DND-41 (cell line): ENCODE data around the gene ARF3.

Source experiments
- ATAC-seq: fragments of 200-7000 bp; cut with Tn5 transposase; 3 replicates; pipeline ENCODE4 v1.9.1; 2021; ENCODE audit warnings: low read depth; ENCODE audit not compliant: insufficient read depth
- DNase-seq: peaks from one replicate; pipeline ENCODE4 v3.0.0-alpha.2; 2020
- H2AFZ ChIP-seq: 2 replicates; pipeline ENCODE4 v1.6.0; 2012; ENCODE audit warnings: low read depth, low read length
- H3K27ac ChIP-seq: 2 replicates; pipeline ENCODE4 v1.5.1; 2012; ENCODE audit warnings: low read length, inconsistent platforms
- H3K27me3 ChIP-seq: fragments of 200-600 bp; sonication (generic); 2 replicates; pipeline ENCODE4 v1.6.0; 2012; ENCODE audit warnings: low read length, mild to moderate bottlenecking, inconsistent platforms; ENCODE audit not compliant: insufficient read depth, poor library complexity
- H3K36me3 ChIP-seq: 2 replicates; pipeline ENCODE4 v1.5.1; 2012; ENCODE audit warnings: low read length, inconsistent platforms; ENCODE audit not compliant: insufficient read depth
- H3K4me1 ChIP-seq: 2 replicates; pipeline ENCODE4 v1.5.1; 2012; ENCODE audit warnings: mild to moderate bottlenecking, low read length; ENCODE audit not compliant: insufficient read depth
- H3K4me2 ChIP-seq: 2 replicates; pipeline ENCODE4 v1.6.0; 2012; ENCODE audit warnings: mild to moderate bottlenecking, moderate library complexity, low read length, inconsistent platforms; ENCODE audit not compliant: insufficient read depth
- H3K4me3 ChIP-seq, 2 experiments: fragments of 200-600 bp in 1 of 2; shearing (Covaris generic) in 1 of 2; 2 replicates each; pipeline ENCODE4 v1.5.1; 2012 to 2016; ENCODE audit warnings: inconsistent platforms in 2 of 2, low read length in 2 of 2, mild to moderate bottlenecking in 2 of 2, low read depth in 1 of 2, moderate library complexity in 1 of 2
- H3K79me2 ChIP-seq: 2 replicates; pipeline ENCODE4 v1.6.0; 2012; ENCODE audit warnings: low read length, inconsistent platforms; ENCODE audit not compliant: insufficient read depth
- H3K9ac ChIP-seq: 2 replicates; pipeline ENCODE4 v1.6.0; 2012; ENCODE audit warnings: low read depth, mild to moderate bottlenecking, inconsistent platforms, low read length, moderate library complexity
- H3K9me3 ChIP-seq: 2 replicates; pipeline ENCODE4 v1.5.1; 2012; ENCODE audit warnings: low read length, moderate library complexity, mild to moderate bottlenecking, inconsistent platforms; ENCODE audit not compliant: insufficient read depth, severe bottlenecking
- H4K20me1 ChIP-seq: 2 replicates; pipeline ENCODE4 v1.6.0; 2012; ENCODE audit warnings: low read length; ENCODE audit not compliant: insufficient read depth
- EZH2 ChIP-seq: IDR thresholded peaks from 3 replicates; pipeline ENCODE4 v1.6.1; 2012; ENCODE audit warnings: borderline replicate concordance, low read depth, mild to moderate bottlenecking, moderate library complexity, low read length, inconsistent platforms; ENCODE audit not compliant: severe bottlenecking
- TF ChIP-seq, protein P1 (sequence below): IDR thresholded peaks from 2 replicates; pipeline ENCODE4 v1.5.1; 2012; ENCODE audit warnings: borderline replicate concordance, low read length, moderate library complexity, mild to moderate bottlenecking; ENCODE audit not compliant: poor library complexity, severe bottlenecking; ENCODE audit errors: extremely low read depth

ARF3 gene

DNA sequence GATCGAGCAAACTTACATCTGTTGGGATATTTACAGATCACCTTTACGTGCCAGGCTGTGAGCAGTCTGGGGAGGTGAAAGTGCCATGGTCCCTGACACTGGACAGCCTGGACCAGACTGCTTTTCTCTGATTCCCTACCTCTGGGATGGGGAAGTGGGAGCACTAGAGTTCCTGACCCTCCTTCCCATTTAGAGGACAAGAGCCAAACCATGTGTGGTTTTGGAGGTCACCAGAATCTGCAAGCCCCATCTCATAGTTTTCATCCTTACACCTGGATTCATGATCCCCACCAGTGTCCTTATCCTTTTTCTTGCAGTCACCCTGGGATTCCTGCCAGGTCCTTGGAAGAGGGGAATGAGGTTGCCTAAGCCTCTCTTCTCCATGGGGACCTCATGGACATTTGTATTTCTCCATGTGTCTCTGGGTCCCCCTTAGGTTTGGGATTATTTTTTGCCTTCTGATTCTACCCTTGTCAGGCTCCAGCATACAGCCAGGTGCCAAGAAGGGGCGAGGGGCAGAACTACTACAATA lies 15.7 kb upstream of the ARF3 start:
- no peak overlapping the region for H2AFZ ChIP-seq
- peaks cover 23% of the 10 kb centered on the region for H3K4me1 ChIP-seq
- no peaks in the 10 kb centered on the region for H3K79me2 ChIP-seq
- H3K27ac ChIP-seq, result no peak overlapping the region
- TF ChIP-seq EZH2, result no peak
- TF ChIP-seq, protein P1, sequence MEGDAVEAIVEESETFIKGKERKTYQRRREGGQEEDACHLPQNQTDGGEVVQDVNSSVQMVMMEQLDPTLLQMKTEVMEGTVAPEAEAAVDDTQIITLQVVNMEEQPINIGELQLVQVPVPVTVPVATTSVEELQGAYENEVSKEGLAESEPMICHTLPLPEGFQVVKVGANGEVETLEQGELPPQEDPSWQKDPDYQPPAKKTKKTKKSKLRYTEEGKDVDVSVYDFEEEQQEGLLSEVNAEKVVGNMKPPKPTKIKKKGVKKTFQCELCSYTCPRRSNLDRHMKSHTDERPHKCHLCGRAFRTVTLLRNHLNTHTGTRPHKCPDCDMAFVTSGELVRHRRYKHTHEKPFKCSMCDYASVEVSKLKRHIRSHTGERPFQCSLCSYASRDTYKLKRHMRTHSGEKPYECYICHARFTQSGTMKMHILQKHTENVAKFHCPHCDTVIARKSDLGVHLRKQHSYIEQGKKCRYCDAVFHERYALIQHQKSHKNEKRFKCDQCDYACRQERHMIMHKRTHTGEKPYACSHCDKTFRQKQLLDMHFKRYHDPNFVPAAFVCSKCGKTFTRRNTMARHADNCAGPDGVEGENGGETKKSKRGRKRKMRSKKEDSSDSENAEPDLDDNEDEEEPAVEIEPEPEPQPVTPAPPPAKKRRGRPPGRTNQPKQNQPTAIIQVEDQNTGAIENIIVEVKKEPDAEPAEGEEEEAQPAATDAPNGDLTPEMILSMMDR, result no peak
- H3K27me3 ChIP-seq, result peaks cover 60% of the 10 kb centered on the region
- H3K36me3 ChIP-seq, result no peaks in the 10 kb centered on the region
- H3K4me2 ChIP-seq, result no peak overlapping the region
- no peak for DNase-seq
- H3K9me3 ChIP-seq, result no peaks in the 10 kb centered on the region
- peaks cover 11% of the 10 kb centered on the region for H4K20me1 ChIP-seq
- no peak for ATAC-seq
- no peak overlapping the region for H3K9ac ChIP-seq
- H3K4me3 ChIP-seq, result no peak overlapping the region

DNA sequence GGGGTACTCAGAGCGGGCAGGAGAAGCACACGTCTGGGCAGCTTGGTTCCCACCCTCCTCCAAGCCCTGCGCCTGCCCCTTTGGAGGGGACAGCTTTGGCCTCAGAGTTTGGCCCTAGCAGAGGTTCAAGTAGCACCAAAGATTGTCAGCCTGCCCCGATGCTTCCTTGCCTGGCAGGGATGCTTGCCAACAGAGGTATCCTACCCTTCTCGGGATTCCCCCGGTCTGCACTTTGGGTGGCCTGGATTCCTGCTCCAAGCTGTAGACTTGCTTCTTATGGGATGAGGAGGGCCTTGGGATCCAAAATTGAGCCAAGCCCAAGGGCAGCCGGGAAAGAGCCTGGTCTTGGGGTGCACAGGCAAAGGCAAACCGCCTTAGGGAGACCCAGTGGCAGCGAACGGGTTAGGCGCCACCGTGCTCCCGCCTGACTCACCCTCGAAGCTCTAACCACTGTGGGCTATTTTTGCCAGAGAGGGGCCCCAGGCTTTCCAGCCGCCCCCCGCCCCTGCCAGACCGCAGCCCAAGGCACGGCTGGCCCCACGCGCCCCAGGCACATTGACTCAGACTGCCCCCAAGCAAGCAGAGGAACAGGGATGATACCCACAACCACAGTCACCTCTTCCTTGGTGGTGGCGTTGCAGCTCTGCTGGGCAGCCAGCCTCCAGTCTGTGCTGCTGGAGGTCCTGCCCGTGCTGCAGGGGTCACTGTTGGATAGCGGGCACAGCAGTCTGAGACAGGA lies 15.1 kb upstream of the ARF3 start:
- H3K9me3 ChIP-seq, result no peaks in the 10 kb centered on the region

DNA sequence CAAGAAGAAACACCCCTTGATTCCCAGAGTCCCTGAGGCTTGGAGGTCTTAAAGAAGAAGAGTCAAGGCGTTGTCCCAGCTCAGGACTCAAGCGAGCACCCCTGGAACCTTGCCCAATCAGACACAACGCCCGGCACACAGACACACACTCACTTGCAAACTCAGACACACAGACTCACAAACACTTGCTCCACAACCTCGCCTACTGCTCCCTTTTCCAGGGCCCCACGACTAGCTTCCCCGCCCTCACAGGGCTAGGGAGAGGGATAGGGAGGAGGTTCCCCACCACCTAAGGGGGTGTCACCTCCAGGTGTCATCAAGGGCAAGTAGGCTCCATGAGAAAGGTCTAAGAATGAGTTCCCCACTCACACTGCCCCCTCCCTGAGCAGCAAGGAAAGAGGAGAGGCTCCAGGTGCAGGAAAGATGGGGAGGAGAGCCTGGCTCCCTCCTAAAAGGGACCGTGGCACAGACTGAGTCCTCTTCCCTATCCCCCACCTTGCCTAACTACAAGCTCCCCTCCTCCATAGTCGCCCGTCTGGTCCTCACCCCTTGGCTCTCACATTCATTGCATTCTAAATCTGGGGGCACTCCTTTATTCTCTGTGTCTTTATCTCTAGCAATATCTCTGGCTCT lies 13.5 kb upstream of the ARF3 start:
- Histone ChIP-seq H3K4me1 (peaks cover 17% of the 10 kb centered on the region), H3K79me2 (no peaks in the 10 kb centered on the region), H3K4me3 (peak overlapping the region in 1 of 2 experiments; percentile 49; a peak in 3 of 4 replicates), H3K4me2 (peak overlapping the region; percentile 65), H3K36me3 (no peaks in the 10 kb centered on the region), H3K27ac (no peak overlapping the region), H3K27me3 (peaks cover 50% of the 10 kb centered on the region), H3K9me3 (no peaks in the 10 kb centered on the region), H2AFZ (peak overlapping the region; percentile 40), H4K20me1 (peaks cover 11% of the 10 kb centered on the region), H3K9ac (peak overlapping the region; percentile 43)
- no peak; the same call in 2 of the 3 replicates for ATAC-seq
- TF ChIP-seq, protein P1, result no peak
- TF ChIP-seq EZH2, result no peak
- no peak for DNase-seq

More for the DNA sequence above, 15.1 kb upstream of the ARF3 start:
- peaks cover 58% of the 10 kb centered on the region for H3K27me3 ChIP-seq
- H4K20me1 ChIP-seq, result peaks cover 11% of the 10 kb centered on the region
- H2AFZ ChIP-seq, result no peak overlapping the region
- no peak for ATAC-seq
- peaks cover 17% of the 10 kb centered on the region for H3K4me1 ChIP-seq
- TF ChIP-seq, protein P1, result no peak
- no peak for TF ChIP-seq EZH2
- H3K79me2 ChIP-seq, result no peaks in the 10 kb centered on the region
- H3K9ac ChIP-seq, result no peak overlapping the region
- H3K27ac ChIP-seq, result no peak overlapping the region
- H3K36me3 ChIP-seq, result no peaks in the 10 kb centered on the region
- H3K4me3 ChIP-seq, result no peak overlapping the region
- H3K4me2 ChIP-seq, result 0 out of 2 replicates have a peak overlapping the region, but pooled peaks have one; percentile 65
- DNase-seq, result no peak
